Endothelial cell of umbilical vein (primary cell): Measurements from ENCODE around the gene TM9SF4. TPM values are rescaled to one million over a fixed set of nuclear protein-coding genes. Genes with fewer than 3 reads are reported as not detected.

Experiments
- BruUV-seq: library from RNA; stranded (reverse); fragments of 400-500 nt; replicated peaks from 2 replicates; lab custom pipeline; 2021; lab: Mats Ljungman, UMichigan
- CTCF ChIA-PET: fragments of 300-600, 350-600 bp; sonication (Branson Sonifier 250); formaldehyde crosslinking; loops from one replicate; lab custom pipeline; 2021; ENCODE audit warnings: antibody characterized with exemption, inconsistent platforms; lab: Charles Lee
- POLR2A ChIA-PET: fragments of 300-600, 350-600 bp; sonication (Branson Sonifier 250); formaldehyde crosslinking; loops from one replicate; lab custom pipeline; 2021; ENCODE audit warnings: antibody characterized with exemption, inconsistent platforms; lab: Charles Lee
- DNase-seq: peaks from one replicate; pipeline ENCODE4 v3.0.0-alpha.2; 2011; ENCODE audit warnings: low read depth, low spot score
- FAIRE-seq: peaks from 2 replicates; lab custom pipeline; 2011; peaks lifted over from hg19 to GRCh38; lab: Jason Lieb, UNC
- H2AFZ ChIP-seq: 2 replicates; pipeline ENCODE4 v1.6.0; 2012; ENCODE audit warnings: low read depth, low read length, control low read depth, inconsistent platforms
- H3K27ac ChIP-seq: 2 replicates; pipeline ENCODE4 v1.5.1; 2011; ENCODE audit warnings: low read depth, mild to moderate bottlenecking, control low read depth, low read length, moderate library complexity; ENCODE audit not compliant: insufficient read depth
- H3K27me3 ChIP-seq, 2 experiments: 2 replicates each; pipeline versions ENCODE4 v1.6.0 to v1.6.1; 2011; ENCODE audit warnings: low read length in 2 of 2, mixed read lengths in 1 of 2; ENCODE audit not compliant: control insufficient read depth in 2 of 2, insufficient read depth in 2 of 2
- H3K36me3 ChIP-seq, 2 experiments: 2 replicates in 1 of 2; 3 replicates in 1 of 2; pipeline ENCODE4 v1.5.1; 2011; ENCODE audit warnings: low read length in 2 of 2, mild to moderate bottlenecking in 1 of 2, moderate library complexity in 1 of 2; ENCODE audit not compliant: control insufficient read depth in 2 of 2, insufficient read depth in 2 of 2; ENCODE audit errors: extremely low read depth in 1 of 2
- H3K4me1 ChIP-seq: 3 replicates; pipeline ENCODE4 v1.5.1; 2011; ENCODE audit warnings: mild to moderate bottlenecking, low read length; ENCODE audit not compliant: control insufficient read depth, insufficient read depth; ENCODE audit errors: extremely low read depth
- H3K4me2 ChIP-seq: 2 replicates; pipeline ENCODE4 v1.6.1; 2011; ENCODE audit warnings: low read length, control low read depth, mixed read lengths; ENCODE audit not compliant: insufficient read depth
- H3K4me3 ChIP-seq, 3 experiments: fragments of 200-600 bp in 1 of 3; sonication (generic), shearing (Covaris generic) in 1 of 3; replicated peaks in 1 of 3; 2 replicates each; pipeline ENCODE4 v1.5.1; 2011 to 2016; ENCODE audit warnings: control low read depth in 3 of 3, low read length in 3 of 3, mild to moderate bottlenecking in 2 of 3, inconsistent platforms in 1 of 3, low read depth in 1 of 3, moderate library complexity in 1 of 3; ENCODE audit not compliant: insufficient read depth in 1 of 3
- H3K79me2 ChIP-seq: 2 replicates; pipeline ENCODE4 v1.6.0; 2012; ENCODE audit warnings: low read length, inconsistent platforms; ENCODE audit not compliant: control insufficient read depth, insufficient read depth
- H3K9ac ChIP-seq: replicated peaks from 2 replicates; pipeline ENCODE3; 2011; ENCODE audit warnings: low read length, control low read depth; ENCODE audit not compliant: insufficient read depth; ENCODE audit errors: extremely low read depth
- H3K9me1 ChIP-seq: replicated peaks from 3 replicates; pipeline ENCODE4 v1.6.0; 2011; ENCODE audit warnings: mild to moderate bottlenecking, low read length; ENCODE audit not compliant: control insufficient read depth, insufficient read depth; ENCODE audit errors: extremely low read depth
- H3K9me3 ChIP-seq: replicated peaks from 2 replicates; pipeline ENCODE4 v1.5.1; 2012; ENCODE audit warnings: low read length, inconsistent platforms; ENCODE audit not compliant: control insufficient read depth, insufficient read depth
- H4K20me1 ChIP-seq: replicated peaks from 2 replicates; pipeline ENCODE3; 2011; ENCODE audit warnings: mild to moderate bottlenecking, low read length; ENCODE audit not compliant: control insufficient read depth, insufficient read depth; ENCODE audit errors: extremely low read depth
- GATA2 ChIP-seq: IDR thresholded peaks from 2 replicates; pipeline ENCODE4 v1.7.0; 2011; ENCODE audit warnings: low read depth, mild to moderate bottlenecking, moderate library complexity, mixed read lengths, low read length; ENCODE audit not compliant: insufficient read length, insufficient read depth
- POLR2A ChIP-seq: IDR thresholded peaks from 2 replicates; pipeline ENCODE4 v1.6.1; 2012; ENCODE audit warnings: low read depth, mild to moderate bottlenecking, control low read depth, low read length
- dilution Hi-C: fragments of 300-500 bp; cut with MboI; formaldehyde crosslinking; loops from one replicate; pipeline ENCODE4 v1.15.0; 2019; ENCODE audit warnings: low sequenced_read_pairs; ENCODE audit not compliant: extremely low pct_ligation_motif_present
- intact Hi-C: fragments of 100-400 bp; cut with micrococcal nuclease; formaldehyde crosslinking; loops from one replicate; pipeline ENCODE4 v1.10.0; 2022
- polyA plus RNA-seq, 4 experiments: library from polyadenylated mRNA; depleted of rRNA in 3 of 4; stranded (reverse) in 3 of 4; unstranded in 1 of 4; fragments of >200 nt; gene quantifications; 2 replicates each; pipeline versions ENCODE4 v1.2.1 to v1.2.3, GENCODE V29; 2011 to 2012; ENCODE audit warnings: missing spikeins in 1 of 4
- total RNA-seq: library from RNA; stranded (reverse); gene quantifications from 2 replicates; pipeline ENCODE4 v1.2.3, GENCODE V29; 2021

The TM9SF4 gene
- total and polyA plus RNA-seq, 2 donors (not counting 3 experiments of a cell fraction or from before 2014, with no cell fraction given): 46.4 to 61.9 TPM

- dilution Hi-C loops (no loop called here), intact Hi-C loops (no loop called here)
- peak; percentile 22 for TF ChIP-seq POLR2A
- TF ChIP-seq GATA2: no peak
- H4K20me1 ChIP-seq: no peaks in the 10 kb centered on the region
- ChIA-PET POLR2A (no interaction called here), CTCF (interaction anchor here (0.8 kb wide), 1 partner anchor 23 kb away, joined by 3 read pairs; no protein-coding TSS in a partner anchor)
- H3K4me1 ChIP-seq: peaks cover 11% of the 10 kb centered on the region
- no peak overlapping the region for H3K4me3 ChIP-seq
- FAIRE-seq (peak; percentile 35), DNase-seq (peak; percentile 63)
- H3K27ac ChIP-seq: peak overlapping the region; percentile 15
- no peaks in the 10 kb centered on the region for H3K9me3 ChIP-seq
- BruUV-seq: no TSS peak
- peaks cover 5% of the 10 kb centered on the region for H3K79me2 ChIP-seq
- H3K9me1 ChIP-seq: no peaks in the 10 kb centered on the region
- H3K27me3 ChIP-seq: no peaks in the 10 kb centered on the region
- H2AFZ ChIP-seq: no peak overlapping the region
- H3K4me2 ChIP-seq: no peak overlapping the region
- no peak overlapping the region for H3K9ac ChIP-seq
- H3K36me3 ChIP-seq: peaks cover 5 to 9% of the 10 kb centered on the region in 2 experiments
Observed at GRCh38 chr20:32216179-32217142, 106.9 kb downstream of the TM9SF4 start.

Other genes with a start within 250 kb of the TM9SF4 start
- gene DUSP15, start 239.2 kb upstream of the TM9SF4 start, total RNA-seq: 0.62 TPM in 1 of 2 replicates, not detected in the other
- 0.33 and 0.75 TPM in 2 replicates for gene DUSP15, start 239.2 kb upstream of the TM9SF4 start, polyA plus RNA-seq
- not detected in 2 replicates for gene TTLL9, start 239.1 kb upstream of the TM9SF4 start, total RNA-seq
- gene TTLL9, start 239.1 kb upstream of the TM9SF4 start, polyA plus RNA-seq: 0.03 TPM in 1 of 2 replicates, not detected in the other
- 12.6 and 14.6 TPM in 2 replicates for gene PDRG1, start 157.7 kb upstream of the TM9SF4 start, total RNA-seq
- gene PDRG1, start 157.7 kb upstream of the TM9SF4 start, polyA plus RNA-seq: 13.1 and 17.0 TPM in 2 replicates
- 0.04 TPM in 1 of 2 replicates, not detected in the other for gene XKR7, start 141.6 kb upstream of the TM9SF4 start, total RNA-seq
- gene XKR7, start 141.6 kb upstream of the TM9SF4 start, polyA plus RNA-seq: not detected in 2 replicates
- 12.4 and 13.4 TPM in 2 replicates for gene CCM2L, start 99.3 kb upstream of the TM9SF4 start, total RNA-seq
- gene CCM2L, start 99.3 kb upstream of the TM9SF4 start, polyA plus RNA-seq: 10.8 and 15.1 TPM in 2 replicates
- gene HCK, start 57.5 kb upstream of the TM9SF4 start, total RNA-seq: not detected in 2 replicates
- gene HCK, start 57.5 kb upstream of the TM9SF4 start, polyA plus RNA-seq: not detected in 2 replicates
- gene PLAGL2, start 98.0 kb downstream of the TM9SF4 start, total RNA-seq: 14.6 and 15.2 TPM in 2 replicates
- gene PLAGL2, start 98.0 kb downstream of the TM9SF4 start, polyA plus RNA-seq: 7.0 and 8.2 TPM in 2 replicates
- 48.1 and 51.4 TPM in 2 replicates for gene POFUT1, start 98.2 kb downstream of the TM9SF4 start, total RNA-seq
- gene POFUT1, start 98.2 kb downstream of the TM9SF4 start, polyA plus RNA-seq: 29.0 and 30.9 TPM in 2 replicates
- 25.1 and 26.3 TPM in 2 replicates for gene KIF3B, start 167.9 kb downstream of the TM9SF4 start, total RNA-seq
- gene KIF3B, start 167.9 kb downstream of the TM9SF4 start, polyA plus RNA-seq: 11.2 and 14.5 TPM in 2 replicates
- gene ASXL1, start 248.6 kb downstream of the TM9SF4 start, total RNA-seq: 98.9 and 101 TPM in 2 replicates
- 37.3 and 45.4 TPM in 2 replicates for gene ASXL1, start 248.6 kb downstream of the TM9SF4 start, polyA plus RNA-seq